Prostate gland (tissue), 2 donors: Measurements from ENCODE around the gene TM4SF4. TPM values are rescaled to one million over a fixed set of nuclear protein-coding genes. Genes with fewer than 3 reads are reported as not detected.

Experiments
- DNase-seq: peaks from one replicate; pipeline ENCODE4 v3.0.0-alpha.2; 2019; ENCODE audit warnings: low spot score
- H3K27ac ChIP-seq, 2 donors: fragments of 200-600 bp; sonication (generic); 2 replicates each; pipeline ENCODE4 v1.5.1; 2017 to 2019
- H3K27me3 ChIP-seq: fragments of 200-600 bp; sonication (generic); replicated peaks from 2 replicates; pipeline ENCODE4 v1.5.1; 2019; ENCODE audit not compliant: insufficient read depth
- H3K36me3 ChIP-seq, 2 donors: fragments of 200-600 bp; sonication (generic); 1 replicate in 1 of 2; 2 replicates in 1 of 2; pipeline versions ENCODE4 v1.5.1 to v1.8.1; 2017 to 2019
- H3K4me1 ChIP-seq: fragments of 200-600 bp; sonication (generic); replicated peaks from 2 replicates; pipeline ENCODE4 v1.5.1; 2019
- H3K4me3 ChIP-seq, 2 donors: fragments of 200-600 bp; sonication (generic); 2 replicates each; pipeline ENCODE4 v1.5.1; 2017 to 2019
- H3K9me3 ChIP-seq: fragments of 200-600 bp; sonication (generic); 2 replicates; pipeline ENCODE4 v1.5.1; 2017
- POLR2A ChIP-seq: fragments of 450-650 bp; IDR thresholded peaks from one replicate; pipeline ENCODE4 v1.6.1; 2016; ENCODE audit warnings: antibody characterized with exemption, mild to moderate bottlenecking
- POLR2AphosphoS5 ChIP-seq: sonication (generic); formaldehyde crosslinking; IDR thresholded peaks from one replicate; pipeline ENCODE4 v1.6.1; 2017; ENCODE audit warnings: antibody characterized with exemption
- WGBS: methylation state at CpG from one replicate; pipeline ENCODE4 v1.1.5; 2018; 5-methylcytosine and 5-hydroxymethylcytosine counted together
- intact Hi-C: fragments of 100-400 bp; cut with DNase I; formaldehyde crosslinking; loops from one replicate; pipeline ENCODE4 v1.14.2; 2022
- total RNA-seq, 2 donors: library from RNA; depleted of rRNA; stranded (reverse); fragments of >200 nt; gene quantifications; one replicate each; pipeline ENCODE4 v1.1.0, GENCODE V29; 2016
- TF ChIP-seq, protein P1 (sequence below), 4 experiments: fragments of 200-600 bp in 2 of 4; fragments of 450-650 bp in 2 of 4; sonication (generic) in 2 of 4; IDR thresholded peaks; 1 replicate in 3 of 4; 2 replicates in 1 of 4; pipeline ENCODE4 v1.5.1; 2016 to 2019; ENCODE audit warnings: antibody characterized with exemption in 4 of 4, mild to moderate bottlenecking in 2 of 4, moderate library complexity in 2 of 4

The TM4SF4 gene
- total RNA-seq, 2 donors from 2014 or later: not detected

DNA sequence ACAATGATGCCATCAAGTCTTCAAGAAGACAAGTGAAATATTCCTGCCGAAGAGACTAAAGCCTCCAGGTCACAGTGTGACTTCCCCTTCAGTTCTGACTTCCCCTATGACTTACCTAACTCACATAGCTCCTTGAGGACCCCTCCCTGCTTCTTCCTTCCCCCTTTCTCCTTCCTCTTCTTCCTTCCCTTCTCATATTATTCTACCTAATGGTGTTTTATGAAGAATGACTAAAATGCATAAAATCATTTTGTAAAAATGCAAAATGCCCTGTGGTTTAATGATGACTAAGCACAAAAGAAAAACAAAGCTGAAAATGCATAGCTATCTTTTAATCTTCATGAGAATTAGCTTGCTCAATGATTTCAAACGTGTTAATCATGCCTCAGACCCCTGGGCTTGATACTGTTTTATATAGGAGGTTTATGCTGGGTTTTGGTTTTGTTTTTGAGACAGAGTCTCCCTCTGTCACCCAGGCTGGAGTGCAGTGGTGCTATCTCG lies 26.1 kb upstream of the TM4SF4 start:
- 38% methylated on average over 3 of the region's 3 CpGs for WGBS
- intact Hi-C loops: no loop called here
- Histone ChIP-seq H3K27ac (no peak overlapping the region), H3K9me3 (no peaks in the 10 kb centered on the region), H3K4me3 (no peak overlapping the region), H3K4me1 (no peaks in the 10 kb centered on the region), H3K27me3 (no peaks in the 10 kb centered on the region), H3K36me3 (no peaks in the 10 kb centered on the region)
- TF ChIP-seq POLR2AphosphoS5 (no peak), POLR2A (no peak)
- TF ChIP-seq, protein P1, sequence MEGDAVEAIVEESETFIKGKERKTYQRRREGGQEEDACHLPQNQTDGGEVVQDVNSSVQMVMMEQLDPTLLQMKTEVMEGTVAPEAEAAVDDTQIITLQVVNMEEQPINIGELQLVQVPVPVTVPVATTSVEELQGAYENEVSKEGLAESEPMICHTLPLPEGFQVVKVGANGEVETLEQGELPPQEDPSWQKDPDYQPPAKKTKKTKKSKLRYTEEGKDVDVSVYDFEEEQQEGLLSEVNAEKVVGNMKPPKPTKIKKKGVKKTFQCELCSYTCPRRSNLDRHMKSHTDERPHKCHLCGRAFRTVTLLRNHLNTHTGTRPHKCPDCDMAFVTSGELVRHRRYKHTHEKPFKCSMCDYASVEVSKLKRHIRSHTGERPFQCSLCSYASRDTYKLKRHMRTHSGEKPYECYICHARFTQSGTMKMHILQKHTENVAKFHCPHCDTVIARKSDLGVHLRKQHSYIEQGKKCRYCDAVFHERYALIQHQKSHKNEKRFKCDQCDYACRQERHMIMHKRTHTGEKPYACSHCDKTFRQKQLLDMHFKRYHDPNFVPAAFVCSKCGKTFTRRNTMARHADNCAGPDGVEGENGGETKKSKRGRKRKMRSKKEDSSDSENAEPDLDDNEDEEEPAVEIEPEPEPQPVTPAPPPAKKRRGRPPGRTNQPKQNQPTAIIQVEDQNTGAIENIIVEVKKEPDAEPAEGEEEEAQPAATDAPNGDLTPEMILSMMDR (IDR thresholded peaks at IDR 0.05): no peak
- no peak for DNase-seq

- no peak for DNase-seq
- no peaks in the 10 kb centered on the region for H3K27me3 ChIP-seq
- H3K27ac ChIP-seq: no peak overlapping the region
Measured at GRCh38 chr3:149449182-149449581, 25.3 kb upstream of the TM4SF4 start.

DNA sequence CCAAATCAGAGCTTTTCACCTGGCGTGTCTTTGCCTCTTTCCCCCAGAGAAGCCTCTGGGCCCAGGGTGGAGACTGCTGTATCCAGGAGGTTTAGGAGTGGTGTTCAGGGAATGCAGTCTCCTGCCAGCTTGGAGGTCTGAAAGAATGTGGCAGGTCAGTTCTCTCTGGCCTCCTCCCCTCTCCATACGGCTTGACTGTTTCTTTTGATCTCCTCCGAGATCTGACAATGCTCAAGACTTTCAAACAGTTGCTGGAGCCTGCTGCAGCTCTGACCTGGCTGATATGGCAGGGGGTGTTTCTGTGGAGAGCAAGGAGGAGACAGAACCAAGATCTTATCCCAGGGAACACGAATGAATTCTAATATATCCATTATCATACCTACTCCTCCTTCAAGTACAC lies 24.7 kb upstream of the TM4SF4 start:
- Histone ChIP-seq H3K27ac (no peak overlapping the region), H3K4me1 (no peaks in the 10 kb centered on the region), H3K9me3 (no peaks in the 10 kb centered on the region), H3K27me3 (no peaks in the 10 kb centered on the region), H3K4me3 (no peak overlapping the region), H3K36me3 (no peaks in the 10 kb centered on the region)
- TF ChIP-seq POLR2A: no peak
- TF ChIP-seq, protein P1 (IDR thresholded peaks at IDR 0.05): no peak
- TF ChIP-seq POLR2AphosphoS5: no peak
- intact Hi-C loops: no loop called here
- 51% methylated on average over 4 of the region's 4 CpGs for WGBS
- no peak for DNase-seq

More at GRCh38 chr3:149449182-149449581, 25.3 kb upstream of the TM4SF4 start:
- no peak for TF ChIP-seq POLR2A
- TF ChIP-seq, protein P1 (IDR thresholded peaks at IDR 0.05): no peak
- TF ChIP-seq POLR2AphosphoS5: no peak
- intact Hi-C loops: no loop called here
- Histone ChIP-seq H3K9me3 (no peaks in the 10 kb centered on the region), H3K36me3 (no peaks in the 10 kb centered on the region), H3K4me3 (no peak overlapping the region), H3K4me1 (no peaks in the 10 kb centered on the region)
- WGBS: 50% methylated on average over 3 of the region's 3 CpGs

GRCh38 chr3:149450281-149450680 lies 24.2 kb upstream of the TM4SF4 start:
- 82% methylated on average over 2 of the region's 2 CpGs for WGBS
- intact Hi-C loops: no loop called here
- no peaks in the 10 kb centered on the region for H3K4me1 ChIP-seq
- no peak overlapping the region for H3K4me3 ChIP-seq
- no peak overlapping the region for H3K27ac ChIP-seq
- H3K36me3 ChIP-seq: no peaks in the 10 kb centered on the region
- no peak for DNase-seq
- H3K9me3 ChIP-seq: no peaks in the 10 kb centered on the region
- no peaks in the 10 kb centered on the region for H3K27me3 ChIP-seq
- TF ChIP-seq, protein P1 (IDR thresholded peaks at IDR 0.05): no peak
- no peak for TF ChIP-seq POLR2A
- no peak for TF ChIP-seq POLR2AphosphoS5

DNA sequence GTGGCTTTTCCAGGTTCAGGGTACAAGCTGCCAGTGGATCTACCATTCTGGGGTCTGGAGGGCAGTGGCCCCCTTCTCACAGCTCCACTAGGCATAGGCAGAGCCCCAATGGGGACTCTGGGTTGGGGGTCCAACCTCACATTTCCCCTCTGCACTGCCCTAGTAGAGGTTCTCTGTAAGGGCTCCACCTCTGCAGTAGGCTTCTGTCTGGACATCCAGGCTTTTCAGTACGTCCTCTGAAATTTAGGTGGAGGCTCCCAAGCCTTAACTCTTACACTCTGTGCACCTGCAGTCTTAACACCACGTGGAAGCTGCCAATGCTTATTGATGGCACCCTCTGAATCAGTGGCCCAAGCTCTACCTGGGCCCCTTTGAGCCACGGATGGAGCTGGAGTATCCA lies 22.5 kb upstream of the TM4SF4 start:
- intact Hi-C loops: no loop called here
- DNase-seq: no peak
- Histone ChIP-seq H3K9me3 (no peaks in the 10 kb centered on the region), H3K36me3 (no peaks in the 10 kb centered on the region), H3K27me3 (no peaks in the 10 kb centered on the region), H3K4me3 (no peak overlapping the region), H3K4me1 (no peaks in the 10 kb centered on the region), H3K27ac (no peak overlapping the region)
- TF ChIP-seq POLR2A (no peak), POLR2AphosphoS5 (no peak)
- TF ChIP-seq, protein P1 (IDR thresholded peaks at IDR 0.05): no peak
- WGBS: 93% methylated on average over 3 of the region's 3 CpGs
